GM18505 (cell line): Measurements from ENCODE around the gene PRRC1.

Experiments
- ATAC-seq: cut with Tn5 transposase; IDR thresholded peaks from one replicate; pipeline ENCODE4 v1.9.1; 2021; ENCODE audit not compliant: unreplicated experiment
- POLR2A ChIP-seq: IDR thresholded peaks from 4 replicates; pipeline ENCODE4 v1.6.1; 2011; ENCODE audit warnings: borderline replicate concordance; ENCODE audit not compliant: insufficient read depth, insufficient read length; ENCODE audit errors: extremely low read depth

The PRRC1 gene

DNA sequence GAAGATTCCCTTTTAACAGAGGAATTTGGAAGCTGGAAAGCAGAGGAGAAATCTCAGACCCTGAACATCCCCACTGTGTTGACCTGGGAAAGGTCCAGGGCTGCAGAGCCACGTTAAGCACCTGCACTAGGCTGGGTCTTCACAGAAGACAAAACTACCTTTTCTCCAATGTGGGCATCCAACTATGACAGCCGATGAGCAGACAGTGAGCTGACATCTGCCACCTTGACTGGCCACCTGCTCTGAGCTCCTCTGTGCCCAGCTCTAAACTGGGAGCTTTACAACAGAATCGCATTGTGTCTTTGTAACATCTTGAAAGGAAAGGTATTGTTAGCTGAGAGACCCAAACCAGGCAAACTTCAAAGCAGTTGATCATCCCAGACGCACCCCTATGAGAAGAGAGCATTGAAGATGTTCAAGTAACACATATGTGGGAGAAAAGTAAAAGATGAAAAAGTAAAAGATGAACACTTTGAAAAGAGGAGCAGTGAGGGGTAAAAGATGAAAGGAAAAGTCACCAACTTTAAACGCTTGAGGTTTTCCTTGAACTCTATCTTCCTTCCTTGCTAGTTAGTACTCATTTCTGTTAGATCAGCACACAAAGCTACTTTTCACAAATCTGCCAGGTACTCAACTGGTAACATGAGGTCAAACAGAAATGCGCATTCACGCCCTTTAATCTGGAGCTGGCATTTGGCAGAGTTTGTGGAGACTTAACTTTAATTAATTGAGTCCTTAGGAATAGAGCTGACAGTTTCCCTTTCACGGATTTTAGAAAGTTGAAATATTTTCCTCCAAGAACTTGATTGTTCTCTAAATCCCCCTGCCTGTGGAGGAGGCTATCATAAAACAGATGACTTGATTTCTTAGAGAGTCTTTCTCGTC is 78.3 kb downstream of the PRRC1 start:
- ATAC-seq = no peak
- no peak for TF ChIP-seq POLR2A

GRCh38 chr5:127596501-127596900 is 79.1 kb downstream of the PRRC1 start:
- no peak for ATAC-seq

DNA sequence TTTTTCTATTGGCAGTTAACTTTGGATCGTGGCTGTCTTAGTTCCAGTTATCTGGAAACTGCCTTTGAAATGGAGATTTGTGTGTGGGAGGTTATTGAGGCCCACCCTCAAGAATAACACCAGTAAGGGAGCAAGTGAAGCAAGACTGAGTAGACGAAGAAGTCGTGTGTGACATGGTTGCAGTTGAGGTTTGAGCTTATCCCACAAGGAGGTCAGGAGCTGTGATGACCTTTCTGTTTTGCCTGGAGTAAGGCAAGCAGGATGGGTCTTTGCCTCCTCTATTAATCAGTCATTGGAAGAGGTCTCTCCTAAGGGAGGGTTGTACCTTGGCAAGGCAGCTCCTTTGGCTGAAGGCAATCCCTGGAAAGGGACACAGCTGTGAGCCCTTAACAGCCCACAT is 81.9 kb downstream of the PRRC1 start:
- TF ChIP-seq POLR2A = no peak
- no peak for ATAC-seq

More at GRCh38 chr5:127596501-127596900, 79.1 kb downstream of the PRRC1 start:
- TF ChIP-seq POLR2A = no peak

DNA sequence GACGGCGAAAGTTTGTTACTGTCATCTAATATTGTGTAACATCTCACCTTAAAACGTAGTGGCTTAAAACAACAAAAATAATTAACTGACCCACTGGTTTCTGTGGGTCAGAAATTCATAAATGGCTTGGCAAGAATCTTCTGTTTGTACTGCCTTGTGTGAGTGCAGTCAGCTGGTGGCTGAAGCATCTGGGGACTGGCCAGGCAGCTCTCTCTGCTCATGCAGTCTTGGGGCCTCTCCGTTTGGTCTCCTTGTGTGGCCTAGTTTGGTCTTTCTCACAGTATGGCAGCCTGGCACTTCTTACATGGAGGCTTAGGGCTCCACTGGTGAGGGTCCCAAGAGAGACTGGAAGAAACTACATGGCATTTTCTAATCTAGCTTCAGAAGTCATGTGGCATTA is 82.4 kb downstream of the PRRC1 start:
- no peak for ATAC-seq
- no peak for TF ChIP-seq POLR2A

GRCh38 chr5:127601111-127601510 is 83.7 kb downstream of the PRRC1 start:
- ATAC-seq = no peak
- TF ChIP-seq POLR2A = no peak

GRCh38 chr5:127601601-127602000 is 84.2 kb downstream of the PRRC1 start:
- TF ChIP-seq POLR2A = no peak
- ATAC-seq = no peak

DNA sequence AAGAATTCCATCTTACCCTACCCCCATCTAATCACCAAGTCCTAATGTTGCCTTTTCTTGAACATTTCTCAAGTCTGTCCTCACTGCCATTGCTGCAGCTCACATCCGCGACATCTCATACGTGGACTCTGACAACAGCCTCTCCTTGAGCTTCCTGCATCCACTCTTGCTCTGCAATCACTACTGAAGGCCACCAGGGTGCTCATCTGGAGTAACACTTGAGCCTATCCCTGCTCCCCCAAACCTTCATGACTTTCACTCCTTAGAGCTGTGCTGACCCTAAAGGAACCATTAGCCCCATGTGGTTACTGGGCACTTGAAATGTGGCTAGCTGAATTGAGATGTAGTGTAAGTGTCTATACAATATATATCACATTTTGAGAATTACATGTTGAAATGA is 85.0 kb downstream of the PRRC1 start:
- ATAC-seq = peak; percentile 46
- TF ChIP-seq POLR2A = no peak

GRCh38 chr5:127602896-127603844 is 85.7 kb downstream of the PRRC1 start:
- ATAC-seq = no peak

More at GRCh38 chr5:127602896-127603844, 85.7 kb downstream of the PRRC1 start:
- TF ChIP-seq POLR2A = no peak
